Inferior parietal cortex (tissue), 1 donor: ENCODE results near the gene CTNNA2.
A peak's percentile ranks its signal among the peaks of the same experiment; 100 is the strongest.
"Not testable (repeated sequence)": the region's sequence is repeated elsewhere in the genome, so short reads cannot be mapped to it uniquely, and the experiment has no call there.

Experiments used
- DNase-seq: peaks from one replicate; pipeline ENCODE4 v3.0.0-alpha.2; 2016; ENCODE audit errors: extremely low spot score

Gene CTNNA2

DNA sequence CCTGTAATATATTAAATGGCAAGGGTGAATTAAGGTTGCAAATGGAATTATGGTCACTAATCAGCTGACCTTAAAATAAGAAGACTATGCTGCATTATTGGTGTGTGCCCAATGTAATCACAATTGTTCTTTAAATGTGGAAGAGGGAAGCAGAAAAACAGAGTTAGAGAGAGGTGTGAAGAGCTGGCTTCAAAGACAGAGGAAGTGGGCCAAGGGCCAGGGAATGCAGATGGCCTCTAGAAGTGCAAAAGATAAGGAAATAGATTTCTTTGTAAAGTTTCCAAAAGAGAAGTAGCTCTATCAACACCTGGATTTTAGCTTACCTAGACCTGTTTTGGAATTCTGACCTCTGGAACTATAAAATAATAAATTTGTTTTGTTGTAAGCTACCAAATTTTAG is 515.7 kb downstream of the CTNNA2 start:
- DNase-seq, result no peak

- DNase-seq, result no peak
Measured at GRCh38 chr2:80030135-80030534, 517.3 kb downstream of the CTNNA2 start.

DNA sequence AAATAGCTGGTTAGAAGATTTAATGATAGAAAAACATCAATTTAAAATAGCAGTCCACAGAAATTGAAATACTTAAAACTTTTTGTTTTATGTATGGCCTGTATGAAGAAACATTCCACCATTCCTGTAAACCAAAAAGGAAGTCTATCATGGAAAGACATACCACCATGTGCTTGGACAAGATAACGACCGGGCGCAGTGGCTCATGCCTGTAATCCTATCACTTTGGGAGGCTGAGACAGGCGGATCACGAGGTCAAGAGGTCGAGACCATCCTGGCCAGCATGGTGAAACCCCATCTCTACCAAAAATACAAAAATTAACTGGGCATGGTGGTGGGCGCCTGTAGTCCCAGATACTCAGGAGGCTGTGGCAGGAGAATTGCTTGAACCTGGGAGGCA is 519.8 kb downstream of the CTNNA2 start:
- not testable (repeated sequence) for DNase-seq

GRCh38 chr2:80035749-80036285 is 523.0 kb downstream of the CTNNA2 start:
- no peak for DNase-seq

DNA sequence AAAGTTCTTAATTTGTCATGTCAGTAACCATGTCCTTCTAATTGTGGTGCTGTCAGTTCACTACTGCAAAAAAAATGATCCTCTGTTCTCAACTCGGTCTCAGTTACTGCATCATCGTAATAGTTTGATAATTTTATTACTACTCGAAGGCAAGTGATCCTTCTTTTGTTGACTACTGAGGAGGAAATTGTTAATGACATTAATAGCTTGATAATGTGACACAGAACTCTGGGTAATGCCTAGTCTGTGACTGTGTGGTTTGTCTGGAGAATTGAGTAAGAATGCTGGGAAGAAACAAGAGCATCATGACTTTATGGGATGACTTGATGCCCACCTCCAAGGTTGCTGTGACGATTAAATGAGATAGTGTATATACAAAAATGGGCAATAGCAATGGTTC is 524.5 kb downstream of the CTNNA2 start:
- no peak for DNase-seq

DNA sequence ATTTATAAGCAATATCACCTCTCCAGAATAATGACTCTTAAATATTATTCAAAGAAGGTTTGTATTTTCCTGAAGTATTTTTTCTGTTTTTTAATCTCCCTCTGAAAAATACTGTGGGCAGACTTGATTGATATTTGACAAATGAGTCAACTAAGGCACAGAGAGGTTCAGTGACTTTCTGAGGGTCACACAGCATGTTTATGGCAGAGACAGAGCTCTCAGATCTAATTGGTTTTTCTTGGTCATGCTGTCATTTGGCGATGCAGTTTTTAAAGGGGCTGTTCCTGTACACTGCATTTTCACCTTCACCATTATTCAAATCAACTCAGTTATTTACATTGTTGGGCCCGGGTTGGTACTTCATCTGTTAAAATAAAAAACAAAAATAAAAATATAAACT is 527.4 kb downstream of the CTNNA2 start:
- DNase-seq, result no peak

GRCh38 chr2:80042635-80043034 is 529.8 kb downstream of the CTNNA2 start:
- DNase-seq, result no peak

DNA sequence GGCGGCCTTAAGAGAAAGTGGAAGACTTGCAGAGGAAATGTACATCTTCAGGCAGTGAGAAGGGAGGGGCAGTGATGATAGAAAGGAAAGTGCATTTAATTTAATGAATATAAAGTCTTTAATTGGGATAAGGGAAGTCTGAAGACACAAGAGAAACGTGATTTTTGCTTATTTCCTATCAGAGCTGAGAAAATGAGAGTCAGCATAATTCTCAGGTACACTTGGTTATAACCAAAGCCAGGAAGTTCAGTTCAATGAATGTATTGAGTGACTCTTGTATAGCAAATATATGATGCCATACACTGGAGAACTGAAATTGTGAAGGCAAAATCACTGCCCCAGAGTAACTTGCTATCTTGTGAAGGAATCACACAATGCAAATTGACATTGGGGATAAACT is 535.4 kb downstream of the CTNNA2 start:
- no peak for DNase-seq

GRCh38 chr2:80050246-80050645 is 537.4 kb downstream of the CTNNA2 start:
- DNase-seq, result no peak

GRCh38 chr2:80053522-80054345 is 540.9 kb downstream of the CTNNA2 start:
- no peak for DNase-seq

DNA sequence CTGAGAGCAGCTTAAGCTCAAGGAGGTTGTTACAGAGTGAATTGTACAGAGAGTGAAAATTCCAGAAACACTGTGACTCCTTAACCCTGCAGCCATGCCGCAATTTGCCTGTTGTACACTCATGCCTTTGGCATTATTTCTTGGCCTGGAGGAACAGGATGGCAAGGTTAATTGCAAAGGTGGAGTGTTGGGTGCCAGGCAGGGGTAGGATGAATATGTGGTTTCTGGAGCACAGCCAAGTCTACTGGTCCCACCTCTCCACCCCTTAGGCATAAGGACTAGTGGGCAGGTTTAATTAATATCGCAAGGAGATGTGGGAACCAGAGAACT is 541.5 kb downstream of the CTNNA2 start:
- DNase-seq, result no peak

GRCh38 chr2:80057956-80058355 is 545.1 kb downstream of the CTNNA2 start:
- no peak for DNase-seq

DNA sequence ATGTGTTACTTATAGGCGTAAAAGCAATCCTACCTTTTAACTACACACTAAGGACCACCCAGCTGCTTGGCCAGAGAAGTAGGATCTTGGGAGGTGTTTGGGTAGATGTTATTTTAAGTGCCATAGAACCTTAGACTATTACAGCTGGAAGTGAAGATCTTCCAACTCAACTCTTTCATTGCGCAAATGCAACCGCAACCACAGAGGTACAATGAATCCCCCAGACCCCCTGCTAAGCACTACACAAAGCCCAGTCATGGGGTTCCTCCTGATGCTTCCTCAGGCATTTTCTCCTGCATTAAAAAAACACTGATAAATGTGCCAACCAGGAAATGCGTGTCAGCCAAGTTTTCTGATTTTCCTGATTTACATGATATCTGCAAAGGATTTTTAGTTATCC is 545.7 kb downstream of the CTNNA2 start:
- no peak for DNase-seq

DNA sequence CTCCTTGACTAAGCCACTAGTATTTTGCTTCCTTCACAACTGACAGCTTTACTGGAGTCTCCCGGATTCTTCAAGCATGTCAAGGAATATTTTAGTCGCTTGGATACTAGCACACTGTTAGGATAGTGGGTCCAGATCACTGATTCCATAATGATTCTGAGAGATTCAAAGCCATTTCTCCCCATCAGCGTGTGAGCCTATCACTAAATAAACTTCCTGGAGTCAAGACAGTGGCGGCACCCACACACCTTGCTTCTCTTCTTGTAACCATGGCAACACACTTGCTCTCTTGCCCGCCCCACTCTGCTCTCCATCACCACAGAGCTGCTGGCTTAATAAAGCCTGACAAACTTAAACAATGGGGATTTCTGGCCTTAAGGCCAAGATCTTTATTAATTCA is 546.6 kb downstream of the CTNNA2 start:
- DNase-seq, result peak; percentile 27

DNA sequence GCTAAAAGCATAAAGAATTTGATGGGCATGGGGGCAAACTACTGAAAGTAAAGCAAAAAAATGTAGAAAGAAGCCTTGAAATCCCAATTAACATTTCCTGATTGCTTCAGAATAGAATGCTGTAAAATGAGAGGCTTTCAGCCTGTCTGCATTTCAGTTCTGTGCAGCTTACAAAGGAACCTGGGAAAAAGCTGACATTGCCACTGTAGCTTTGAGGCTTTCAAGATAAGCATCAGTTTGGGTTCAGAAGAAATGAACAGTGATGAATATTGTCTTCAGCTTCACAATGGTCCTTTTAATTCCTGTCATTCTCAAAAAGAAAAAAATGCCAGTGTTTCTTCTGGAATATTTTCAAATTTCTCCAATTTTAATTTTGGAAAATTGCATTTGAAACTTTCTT is 549.0 kb downstream of the CTNNA2 start:
- peak; percentile 48 for DNase-seq

DNA sequence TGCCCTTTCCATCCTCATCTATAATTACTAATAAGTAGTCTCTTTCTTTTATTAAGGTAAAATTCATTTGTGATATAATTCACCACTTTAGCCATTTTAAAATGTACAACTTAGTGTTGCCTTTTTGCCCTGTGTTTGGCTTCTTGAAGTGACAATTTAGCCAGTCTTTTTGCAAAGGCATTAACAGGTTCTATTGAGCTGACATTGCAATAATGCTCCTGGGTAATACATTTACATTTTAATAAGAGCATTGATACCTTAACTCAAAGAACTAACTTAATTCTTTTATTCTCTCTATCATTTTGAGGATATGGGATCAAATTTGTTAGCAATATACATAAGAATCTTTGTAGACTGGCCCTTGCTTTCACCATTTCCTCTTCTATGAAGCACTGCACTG is 549.4 kb downstream of the CTNNA2 start:
- no peak for DNase-seq

DNA sequence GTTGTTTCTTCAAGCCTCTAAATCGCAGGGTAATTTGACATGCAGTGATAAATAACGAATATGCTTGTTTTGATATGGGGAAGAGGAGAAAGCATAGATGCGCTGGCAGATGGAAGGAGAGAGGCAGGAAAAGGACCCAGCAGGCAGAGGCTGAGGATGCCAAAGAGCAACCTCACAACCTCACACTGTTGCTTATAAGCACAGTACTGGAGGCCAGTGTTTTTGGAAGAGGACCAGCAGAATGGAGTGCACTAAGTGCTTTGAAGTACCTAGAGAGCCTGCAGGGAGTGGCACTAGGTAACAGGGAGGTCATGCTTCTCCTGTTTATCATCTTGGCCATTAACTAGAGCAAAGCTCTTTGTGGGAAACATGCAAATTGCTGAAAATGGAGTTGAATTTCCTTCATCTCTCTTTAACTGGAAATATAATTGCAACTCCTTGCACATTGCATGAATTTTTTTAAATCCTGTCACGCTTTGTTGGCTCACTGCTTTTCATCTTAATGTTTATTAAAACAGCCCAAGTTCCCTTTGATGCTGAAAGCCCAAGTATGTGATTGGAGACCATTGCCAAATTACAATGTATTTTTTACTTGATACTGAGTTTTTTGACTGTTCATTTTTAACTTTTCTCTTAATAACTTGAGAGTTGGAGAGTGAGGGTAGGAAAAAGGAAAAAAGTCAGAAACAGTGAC is 555.3 kb downstream of the CTNNA2 start:
- DNase-seq, result no peak

DNA sequence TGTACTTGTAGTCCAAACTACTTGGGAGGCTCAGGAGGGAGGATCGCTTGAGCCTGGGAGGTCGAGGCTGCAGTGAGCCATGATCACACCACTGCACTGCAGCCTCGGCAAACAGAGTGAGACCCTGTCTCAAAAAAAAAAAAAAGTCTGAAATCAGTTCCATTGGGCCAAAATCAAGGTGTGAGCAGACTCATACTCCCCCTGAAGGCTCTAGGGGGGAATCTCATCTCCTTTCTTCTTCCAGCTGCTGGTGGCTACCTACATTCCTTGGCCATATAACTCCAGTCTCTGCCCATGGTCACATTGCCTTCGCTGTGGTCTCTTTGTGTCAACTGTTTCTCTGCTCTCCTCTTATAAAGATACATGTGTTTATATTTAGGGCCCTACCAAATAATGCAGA is 557.7 kb downstream of the CTNNA2 start:
- no peak for DNase-seq

GRCh38 chr2:80071941-80072340 is 559.1 kb downstream of the CTNNA2 start:
- no peak for DNase-seq

GRCh38 chr2:80073134-80073561 is 560.3 kb downstream of the CTNNA2 start:
- DNase-seq, result peak; percentile 92

DNA sequence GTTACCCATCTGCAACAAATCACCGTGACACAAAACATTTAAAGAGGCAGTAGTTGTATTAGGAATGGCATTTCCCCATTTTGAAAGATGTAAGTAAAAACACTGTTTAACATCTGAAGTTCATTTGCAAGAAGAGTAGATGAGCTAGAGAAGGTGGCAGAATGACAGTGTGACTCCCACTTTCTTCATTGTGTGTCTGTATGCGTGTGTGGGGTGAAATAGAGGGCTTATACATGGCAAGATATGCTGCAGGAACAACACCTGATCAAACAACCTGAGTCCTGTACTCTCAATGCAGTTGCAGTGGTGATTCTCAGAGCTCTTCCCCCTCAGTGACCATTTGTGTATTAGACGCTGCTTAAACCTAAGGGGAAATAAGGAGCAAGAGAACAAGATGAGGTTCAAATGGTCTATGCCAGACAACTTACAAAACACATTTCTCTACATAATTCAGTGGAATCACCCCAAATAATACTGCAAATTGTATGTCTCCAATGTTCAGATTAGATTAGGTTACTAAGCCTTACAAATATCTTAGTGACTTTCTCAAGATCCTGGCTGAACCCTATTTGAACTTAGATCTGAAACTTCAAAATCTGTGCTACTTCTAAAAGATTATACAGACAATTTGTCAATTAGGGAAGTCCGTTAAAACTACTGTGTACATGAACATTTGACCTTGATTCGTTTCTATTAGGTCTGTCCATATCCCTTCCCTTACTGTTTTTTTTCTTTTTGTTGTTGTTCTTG is 561.6 kb downstream of the CTNNA2 start:
- DNase-seq, result no peak

GRCh38 chr2:80075719-80076118 is 562.9 kb downstream of the CTNNA2 start:
- DNase-seq, result no peak
